ENCODE data around the gene B4GALNT3.

- no peak for TF ChIP-seq CTCF (IDR thresholded peaks at IDR 0.05)
- TF ChIP-seq POLR2A (IDR thresholded peaks at IDR 0.05), result no peak
Observed at GRCh38 chr12:497501-498160, 37.9 kb downstream of the B4GALNT3 start.

Data from ovary (tissue), 3 donors.